AG10803 (cell line): ENCODE results near the gene TRAF3.
"Not testable (repeated sequence)": the region's sequence is repeated elsewhere in the genome, so short reads cannot be mapped to it uniquely, and the experiment has no call there.

Experiments
- DNase-seq: peaks from one replicate; pipeline ENCODE4 v3.0.0; 2010; ENCODE audit warnings: low read depth
- H3K4me3 ChIP-seq: 2 replicates; pipeline ENCODE4 v1.5.1; 2011; ENCODE audit warnings: mild to moderate bottlenecking, low read length, control low read depth
- CTCF ChIP-seq: conservative IDR thresholded peaks from 2 replicates; pipeline ENCODE4 v1.5.1; 2011; ENCODE audit warnings: mild to moderate bottlenecking, low read length, control low read depth, inconsistent platforms

The TRAF3 gene

GRCh38 chr14:102870246-102870645 lies 93.0 kb downstream of the TRAF3 start:
- DNase-seq, result no peak
- no peak overlapping the region for H3K4me3 ChIP-seq
- no peak for TF ChIP-seq CTCF

GRCh38 chr14:102870994-102871831 lies 94.0 kb downstream of the TRAF3 start:
- no peak for DNase-seq
- no peak for TF ChIP-seq CTCF
- no peak overlapping the region for H3K4me3 ChIP-seq

- no peak overlapping the region for H3K4me3 ChIP-seq
- DNase-seq, result no peak
- TF ChIP-seq CTCF, result no peak
These were observed 94.8 kb downstream of the TRAF3 start for GRCh38 chr14:102872020-102872419.

DNA sequence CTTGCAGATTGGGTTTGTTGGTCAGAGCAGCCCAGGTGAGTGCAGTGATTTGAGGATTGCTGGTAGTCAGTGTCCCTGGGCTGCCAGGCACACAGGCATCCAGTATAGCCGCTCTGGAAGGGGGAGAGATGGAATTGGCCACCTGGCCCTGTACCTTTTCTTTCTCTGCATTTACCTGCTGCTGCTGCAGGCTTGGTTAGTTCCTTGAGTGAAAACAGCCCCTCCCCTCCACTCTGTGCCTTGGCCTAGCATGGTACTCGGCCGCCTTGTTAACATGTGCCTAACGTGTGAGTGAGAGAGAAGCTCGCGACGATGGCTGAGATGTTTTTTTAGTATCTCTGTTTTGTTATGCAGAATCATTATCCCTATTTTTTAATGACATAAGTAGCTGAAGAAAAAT lies 95.9 kb downstream of the TRAF3 start:
- DNase-seq, result no peak
- no peak overlapping the region for H3K4me3 ChIP-seq
- TF ChIP-seq CTCF, result no peak

DNA sequence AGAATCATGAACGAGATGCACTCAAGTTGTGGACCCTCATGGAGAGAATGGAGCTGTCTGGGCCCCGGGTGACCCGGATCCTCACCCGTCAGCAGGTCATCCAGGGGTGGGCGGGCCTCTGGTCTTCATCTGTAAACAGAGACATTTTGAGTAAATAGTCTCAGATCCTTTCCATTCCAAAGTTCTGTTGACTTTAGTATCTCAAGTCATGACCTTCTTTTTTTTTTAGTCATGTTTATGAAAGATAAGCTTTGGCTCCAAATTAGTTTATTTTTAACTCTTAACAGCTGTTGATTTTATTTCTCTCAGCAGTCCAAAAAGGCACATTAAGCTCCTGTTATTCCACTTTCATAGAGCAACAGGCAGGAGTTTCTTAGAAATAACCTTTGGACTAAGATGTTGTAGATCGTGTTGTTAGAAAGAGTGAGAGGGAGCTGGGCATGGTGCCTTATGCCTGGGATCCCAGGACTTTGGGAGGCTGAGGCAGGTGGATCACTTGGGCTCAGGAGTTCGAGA lies 96.4 kb downstream of the TRAF3 start:
- no peak for DNase-seq
- no peak overlapping the region for H3K4me3 ChIP-seq
- no peak for TF ChIP-seq CTCF

GRCh38 chr14:102875652-102876051 lies 98.4 kb downstream of the TRAF3 start:
- no peak overlapping the region for H3K4me3 ChIP-seq
- no peak for TF ChIP-seq CTCF
- DNase-seq, result no peak

GRCh38 chr14:102877511-102877910 lies 100.3 kb downstream of the TRAF3 start:
- DNase-seq, H3K4me3 ChIP-seq: not testable (repeated sequence)
